Adipose tissue (tissue), 3 donors: ENCODE results near the gene CDH5. TPM values are rescaled to one million over a fixed set of nuclear protein-coding genes. Genes with fewer than 3 reads are reported as not detected.

Source experiments
- H3K27ac ChIP-seq: one replicate; pipeline ENCODE4 v1.5.1; 2013; ENCODE audit warnings: low read depth, low read length
- WGBS, 3 donors: extraction: QIAGEN DNeasy Blood & Tissue Kit; methylation state at CpG; one replicate each; pipeline ENCODE4 v1.1.7; 2013; 5-methylcytosine and 5-hydroxymethylcytosine counted together
- polyA plus RNA-seq, 3 donors: library from polyadenylated mRNA; stranded (reverse); fragments of 200-250 nt; gene quantifications; one replicate each; pipeline ENCODE4 v1.2.3, GENCODE V29; 2013
- donor health status: healthy with polysubstance abuse.
- donor health status: Bipolar disorder and iron deficiency.
- donor health status: healthy.

CDH5 gene
- polyA plus RNA-seq, 3 donors = 10.3 to 82.7 (median 54.0) TPM

- WGBS, 3 donors = 75 to 91% (median 81%) methylated on average over 7 to 12 of the region's 12 CpGs
- H3K27ac ChIP-seq = no peak overlapping the region
Measured at GRCh38 chr16:66402166-66402565, 35.7 kb downstream of the CDH5 start.

GRCh38 chr16:66402591-66403230 lies 36.2 kb downstream of the CDH5 start:
- no peak overlapping the region for H3K27ac ChIP-seq
- 79 to 85% (median 83%) methylated on average over 54 to 61 of the region's 61 CpGs for WGBS, 3 donors

- no peak overlapping the region for H3K27ac ChIP-seq
- 67 to 86% (median 85%) methylated on average over 5 of the region's 5 CpGs for WGBS, 3 donors
Measured at GRCh38 chr16:66403531-66404145, 37.1 kb downstream of the CDH5 start.

- no peak overlapping the region for H3K27ac ChIP-seq
- WGBS, 3 donors = 69 to 86% (median 84%) methylated on average over 2 of the region's 2 CpGs
Measured at GRCh38 chr16:66405057-66405783, 38.7 kb downstream of the CDH5 start.

- 1% methylated on average over 35 of the region's 35 CpGs for WGBS, 3 donors
- no peak overlapping the region for H3K27ac ChIP-seq
Measured at GRCh38 chr16:66406534-66407221, 40.2 kb downstream of the CDH5 start.

- WGBS, 3 donors = 46 to 55% (median 51%) methylated on average over 5 of the region's 5 CpGs
- no peak overlapping the region for H3K27ac ChIP-seq
Measured at GRCh38 chr16:66408163-66409048, 41.9 kb downstream of the CDH5 start.

GRCh38 chr16:66409156-66409555 lies 42.7 kb downstream of the CDH5 start:
- no peak overlapping the region for H3K27ac ChIP-seq

GRCh38 chr16:66412182-66412581 lies 45.7 kb downstream of the CDH5 start:
- H3K27ac ChIP-seq = no peak overlapping the region

More at GRCh38 chr16:66409156-66409555, 42.7 kb downstream of the CDH5 start:
- 55 to 70% (median 67%) methylated on average over 5 of the region's 5 CpGs for WGBS, 3 donors

GRCh38 chr16:66414891-66415290 lies 48.4 kb downstream of the CDH5 start:
- 50 to 70% (median 59%) methylated on average over 1 of the region's 1 CpG for WGBS, 3 donors
- H3K27ac ChIP-seq = no peak overlapping the region

- no peak overlapping the region for H3K27ac ChIP-seq
- 96 to 99% (median 97%) methylated on average over 1 of the region's 1 CpG for WGBS, 3 donors
Measured at GRCh38 chr16:66416136-66416535, 49.6 kb downstream of the CDH5 start.

- no peak overlapping the region for H3K27ac ChIP-seq
- WGBS, 3 donors = 81 to 84% (median 82%) methylated on average over 9 of the region's 9 CpGs
Measured at GRCh38 chr16:66416939-66417700, 50.6 kb downstream of the CDH5 start.

GRCh38 chr16:66418165-66418962 lies 51.9 kb downstream of the CDH5 start:
- no peak overlapping the region for H3K27ac ChIP-seq
- 68 to 90% (median 82%) methylated on average over 9 of the region's 9 CpGs for WGBS, 3 donors

- 52 to 75% (median 68%) methylated on average over 3 of the region's 3 CpGs for WGBS, 3 donors
- H3K27ac ChIP-seq = no peak overlapping the region
Measured at GRCh38 chr16:66419527-66419926, 53.0 kb downstream of the CDH5 start.

GRCh38 chr16:66420396-66420795 lies 53.9 kb downstream of the CDH5 start:
- WGBS, 3 donors = 45 to 72% (median 53%) methylated on average over 1 of the region's 1 CpG
- no peak overlapping the region for H3K27ac ChIP-seq

GRCh38 chr16:66421891-66422290 lies 55.4 kb downstream of the CDH5 start:
- no peak overlapping the region for H3K27ac ChIP-seq
- 75 to 88% (median 87%) methylated on average over 6 of the region's 6 CpGs for WGBS, 3 donors

GRCh38 chr16:66422366-66422765 lies 55.9 kb downstream of the CDH5 start:
- H3K27ac ChIP-seq = no peak overlapping the region
- 65 to 80% (median 70%) methylated on average over 2 of the region's 2 CpGs for WGBS, 3 donors

GRCh38 chr16:66423177-66423576 lies 56.7 kb downstream of the CDH5 start:
- no peak overlapping the region for H3K27ac ChIP-seq
- WGBS, 3 donors = 72 to 93% (median 90%) methylated on average over 1 of the region's 1 CpG
